NAMALWA (cell line): Measurements from ENCODE around the gene SERF2.
A peak's percentile ranks its signal among the peaks of the same experiment; 100 is the strongest.
"Not testable (repeated sequence)": the region's sequence is repeated elsewhere in the genome, so short reads cannot be mapped to it uniquely, and the experiment has no call there.

ENCODE experiments used
- DNase-seq: peaks from one replicate; pipeline ENCODE4 v3.0.0-alpha.2; 2015; ENCODE audit warnings: low spot score

SERF2 gene

DNA sequence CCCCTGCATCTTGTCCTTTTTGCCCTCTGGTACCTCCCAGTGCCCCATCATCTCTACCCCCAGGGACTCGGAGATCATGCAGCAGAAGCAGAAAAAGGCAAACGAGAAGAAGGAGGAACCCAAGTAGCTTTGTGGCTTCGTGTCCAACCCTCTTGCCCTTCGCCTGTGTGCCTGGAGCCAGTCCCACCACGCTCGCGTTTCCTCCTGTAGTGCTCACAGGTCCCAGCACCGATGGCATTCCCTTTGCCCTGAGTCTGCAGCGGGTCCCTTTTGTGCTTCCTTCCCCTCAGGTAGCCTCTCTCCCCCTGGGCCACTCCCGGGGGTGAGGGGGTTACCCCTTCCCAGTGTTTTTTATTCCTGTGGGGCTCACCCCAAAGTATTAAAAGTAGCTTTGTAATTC lies 1.5 kb downstream of the SERF2 start:
- no peak for DNase-seq

DNA sequence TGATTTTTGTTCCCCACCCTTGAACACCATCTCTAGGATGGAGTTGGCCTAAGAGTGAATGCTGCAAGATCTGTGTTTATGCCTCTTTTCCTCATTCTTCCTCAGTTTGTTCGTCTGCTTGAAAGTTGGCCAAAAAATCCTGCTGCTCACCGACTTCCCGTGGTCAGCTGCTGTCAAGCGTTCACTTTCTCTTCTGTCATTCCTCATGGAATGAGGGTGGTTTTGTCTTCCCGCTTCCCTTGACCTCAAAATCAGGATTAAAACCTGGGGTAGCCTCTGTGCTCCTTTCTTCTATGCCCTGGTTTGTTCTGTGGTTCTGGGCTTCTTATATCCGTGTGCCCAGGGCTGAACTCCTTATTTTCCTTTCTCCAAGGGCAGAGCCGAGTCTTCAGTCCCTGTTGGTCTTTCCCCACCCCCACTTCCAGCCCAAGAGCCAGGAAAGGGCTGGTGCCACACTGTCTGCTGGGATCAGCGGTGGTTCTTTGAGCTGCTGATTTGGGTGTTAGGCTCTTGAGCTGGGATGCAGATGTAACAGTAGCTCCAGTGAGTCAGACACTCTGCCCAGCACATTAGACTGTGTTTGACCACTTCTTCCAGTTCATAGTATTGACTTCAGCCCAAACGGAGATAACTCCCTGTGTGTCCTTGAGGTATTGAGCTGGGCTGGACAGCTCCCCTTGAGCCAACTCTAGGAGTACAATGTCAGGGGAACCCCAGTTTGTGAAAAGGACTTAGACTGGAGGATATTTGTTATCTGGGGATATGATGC lies 2.3 kb downstream of the SERF2 start:
- no peak for DNase-seq

DNA sequence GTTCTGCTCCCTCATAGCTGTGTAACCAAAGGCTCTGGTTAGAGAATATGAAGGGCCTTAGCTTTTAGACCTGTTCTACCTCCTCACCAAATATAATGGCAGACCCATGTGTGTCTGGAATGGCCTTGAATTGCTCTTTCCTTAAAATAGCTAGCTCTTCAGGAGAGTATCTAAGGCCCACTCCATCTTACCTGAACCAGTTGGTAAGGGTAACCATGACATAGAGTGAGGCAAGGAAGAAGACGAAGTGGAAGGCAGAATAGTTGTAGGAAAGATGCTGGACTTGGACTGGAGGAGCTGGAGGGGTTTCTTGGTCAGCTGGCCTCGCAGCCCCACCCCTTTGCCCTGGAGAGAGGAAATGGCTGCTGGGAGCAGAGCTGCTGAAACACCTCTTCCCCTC lies 3.1 kb downstream of the SERF2 start:
- no peak for DNase-seq

DNA sequence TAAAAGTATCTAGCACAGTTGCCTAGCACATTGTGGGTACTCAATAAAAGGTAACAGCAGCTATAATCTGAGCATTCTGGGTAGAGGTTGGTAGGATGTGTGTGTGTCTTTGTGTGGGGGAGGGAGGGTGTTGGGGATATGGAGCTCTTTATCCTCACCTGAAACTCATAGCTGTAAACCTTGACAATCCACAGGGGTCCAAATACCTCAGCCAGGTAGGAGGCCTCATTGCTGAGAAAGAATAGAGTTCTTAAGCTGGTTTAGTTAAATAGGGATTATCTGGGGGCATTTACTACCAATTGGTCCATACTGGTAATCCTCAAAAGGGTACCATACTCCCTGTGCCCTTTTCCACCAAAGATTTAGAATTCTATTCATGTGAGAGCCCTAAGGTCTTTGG lies 3.9 kb downstream of the SERF2 start:
- no peak for DNase-seq

DNA sequence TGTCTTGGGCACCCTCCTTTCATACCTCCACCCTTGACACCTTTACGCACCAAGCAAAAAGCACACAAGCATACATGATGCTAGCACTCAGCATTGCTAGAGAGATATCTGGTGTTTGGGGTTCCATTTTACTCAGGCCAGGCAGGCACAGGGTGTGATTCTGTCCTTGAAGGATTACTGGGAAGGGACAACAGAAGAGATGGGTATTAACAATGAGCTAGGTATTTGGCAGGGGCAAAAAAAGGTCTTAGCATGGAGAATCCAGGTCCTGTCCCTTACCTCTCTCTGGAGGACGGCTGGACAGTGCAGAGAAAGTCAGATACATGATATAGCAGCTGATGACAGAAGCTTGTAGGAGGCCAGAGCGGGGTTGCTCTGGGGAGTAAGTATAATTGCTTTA lies 4.4 kb downstream of the SERF2 start:
- DNase-seq, result no peak

DNA sequence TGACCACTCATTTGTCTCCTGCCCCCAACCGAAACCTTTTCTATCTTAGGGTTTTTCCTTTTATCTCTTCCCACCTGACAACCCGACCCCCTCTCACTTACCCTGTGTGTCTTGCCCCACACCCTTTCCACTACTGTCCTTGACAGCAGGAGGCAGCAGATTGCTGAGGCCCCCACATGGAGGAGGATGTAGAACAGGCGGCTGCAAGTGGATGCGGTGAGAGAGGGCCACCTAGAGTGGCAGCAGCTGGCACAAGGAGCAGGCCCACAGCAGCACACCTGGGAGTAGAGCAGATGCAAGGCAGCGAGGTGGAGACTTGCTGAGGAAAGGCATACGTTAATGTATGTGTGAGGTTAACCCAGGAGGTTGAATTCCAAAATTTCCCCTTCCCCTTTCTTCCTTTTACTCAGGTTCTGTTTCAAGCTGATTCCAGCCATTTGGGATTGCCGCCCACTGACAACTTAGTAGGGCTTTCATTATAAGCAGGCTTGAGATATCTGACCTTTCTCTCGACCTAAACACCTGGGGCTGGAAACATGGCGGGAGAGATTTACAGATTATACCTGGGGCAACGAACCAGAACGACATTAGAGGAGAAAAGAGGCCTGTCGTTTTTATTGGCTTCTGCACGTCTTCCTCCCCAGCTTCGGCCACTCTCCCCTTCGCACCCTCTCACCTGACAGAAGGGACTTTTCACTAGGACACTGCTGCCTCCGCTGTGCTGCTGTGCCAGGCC lies 7.3 kb downstream of the SERF2 start:
- peak; percentile 59 for DNase-seq

DNA sequence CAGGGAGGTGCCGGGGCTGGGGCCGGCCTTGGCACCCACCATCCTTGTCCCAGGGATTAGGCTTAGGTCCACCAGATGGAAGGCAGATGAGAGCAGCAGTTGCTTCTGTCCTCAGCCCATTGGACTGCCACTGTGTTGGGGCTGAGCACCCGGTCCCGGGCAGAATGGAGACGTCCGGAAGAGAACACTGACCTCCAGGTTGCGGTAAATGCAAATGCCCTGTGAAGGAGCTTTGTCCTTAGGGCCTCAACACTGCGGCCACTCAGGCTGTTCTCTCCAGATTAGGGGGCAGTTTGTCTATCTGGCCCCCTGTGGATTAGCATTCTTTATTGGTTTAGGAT lies 7.8 kb downstream of the SERF2 start, which contains the start of gene SERINC4:
TSS of gene SERINC4 (minus strand) at position 276 of the 341 bp plus-strand sequence. CDS start at position 42, 234 bp downstream.
- no peak for DNase-seq

DNA sequence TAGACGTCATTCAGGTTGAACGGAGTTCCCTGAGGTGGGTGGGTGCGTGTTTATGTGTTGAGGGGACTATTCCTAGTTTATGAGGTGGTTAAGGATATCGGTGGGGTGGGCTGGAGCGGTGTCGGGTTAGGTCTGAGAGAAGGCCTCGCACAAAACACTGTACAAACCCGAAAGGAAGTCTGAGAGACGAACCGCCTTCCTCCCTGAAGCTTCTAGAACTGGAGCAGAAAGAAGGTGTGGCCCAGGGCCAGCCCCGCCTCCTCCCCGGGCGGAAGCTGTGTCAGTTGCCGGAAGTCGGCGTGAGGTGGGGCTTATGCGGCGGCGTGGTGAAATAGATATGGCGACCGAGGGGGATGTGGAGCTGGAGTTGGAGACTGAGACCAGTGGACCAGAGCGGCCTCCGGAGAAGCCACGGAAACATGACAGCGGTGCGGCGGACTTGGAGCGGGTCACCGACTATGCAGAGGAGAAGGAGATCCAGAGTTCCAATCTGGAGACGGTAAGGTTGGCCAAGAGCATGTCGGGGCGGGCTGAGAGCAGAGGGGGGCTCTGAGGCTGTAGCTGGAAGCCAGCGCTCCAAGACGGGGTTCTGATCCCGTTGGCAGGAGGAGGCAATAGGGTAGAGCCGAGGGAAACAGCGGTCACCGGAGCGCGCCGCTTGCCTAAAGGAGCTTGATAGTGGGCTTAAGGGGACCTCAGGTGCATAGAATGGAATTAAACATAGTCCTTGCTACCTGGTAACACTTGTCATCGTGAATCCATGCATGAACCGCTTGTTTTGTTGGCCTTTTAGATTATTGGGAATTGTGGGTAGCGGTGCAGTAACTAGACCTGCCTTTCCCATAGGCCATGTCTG lies 8.4 kb downstream of the SERF2 start, which contains the start of gene HYPK:
TSS of gene HYPK (plus strand) at position 314 of the 856 bp plus-strand sequence. CDS start at position 338, 24 bp downstream.
- peak; percentile 89 for DNase-seq

DNA sequence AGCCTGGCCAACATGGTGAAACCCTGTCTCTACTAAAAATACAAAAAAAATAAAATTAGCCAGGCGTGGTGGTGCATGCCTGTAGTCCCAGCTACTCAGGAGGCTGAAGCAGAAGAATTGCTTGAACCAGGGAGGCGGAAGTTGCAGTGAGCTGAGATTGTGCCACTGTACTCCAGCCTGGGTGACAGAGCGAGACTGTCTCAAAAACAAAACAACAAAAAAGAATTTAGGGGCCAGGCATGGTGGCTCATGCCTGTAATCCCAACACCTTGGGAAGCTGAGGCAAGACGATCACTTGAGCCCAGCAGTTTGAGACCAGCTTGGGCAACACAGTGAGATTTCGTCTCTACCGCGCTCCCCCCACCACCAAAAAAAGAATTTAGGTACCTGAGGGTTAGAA lies 10.6 kb downstream of the SERF2 start:
- not testable (repeated sequence) for DNase-seq

DNA sequence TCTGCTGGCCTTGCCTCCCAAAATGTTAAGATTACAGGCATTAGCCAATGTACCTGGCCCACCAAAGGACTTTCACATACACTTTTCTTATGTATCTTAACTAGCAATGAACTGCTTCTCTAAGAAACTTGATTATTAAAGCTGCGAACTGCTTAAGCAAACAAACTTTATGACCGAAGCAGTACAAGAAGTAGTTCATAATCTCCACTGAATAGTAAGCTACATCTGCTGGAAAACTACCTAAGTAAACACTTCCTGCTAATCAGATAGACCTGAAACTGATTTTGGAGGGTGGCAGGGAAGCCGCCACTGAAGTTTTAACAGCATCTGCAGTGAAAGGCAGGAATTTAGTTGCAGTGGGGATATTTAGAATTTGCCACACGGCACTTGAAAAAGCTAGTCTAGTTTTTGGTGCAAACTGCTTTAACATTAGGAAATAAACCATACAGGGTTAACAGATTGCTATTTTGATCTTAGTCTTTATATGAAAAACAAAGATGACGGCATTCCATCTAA lies 16.4 kb downstream of the SERF2 start:
- DNase-seq, result peak; percentile 49

DNA sequence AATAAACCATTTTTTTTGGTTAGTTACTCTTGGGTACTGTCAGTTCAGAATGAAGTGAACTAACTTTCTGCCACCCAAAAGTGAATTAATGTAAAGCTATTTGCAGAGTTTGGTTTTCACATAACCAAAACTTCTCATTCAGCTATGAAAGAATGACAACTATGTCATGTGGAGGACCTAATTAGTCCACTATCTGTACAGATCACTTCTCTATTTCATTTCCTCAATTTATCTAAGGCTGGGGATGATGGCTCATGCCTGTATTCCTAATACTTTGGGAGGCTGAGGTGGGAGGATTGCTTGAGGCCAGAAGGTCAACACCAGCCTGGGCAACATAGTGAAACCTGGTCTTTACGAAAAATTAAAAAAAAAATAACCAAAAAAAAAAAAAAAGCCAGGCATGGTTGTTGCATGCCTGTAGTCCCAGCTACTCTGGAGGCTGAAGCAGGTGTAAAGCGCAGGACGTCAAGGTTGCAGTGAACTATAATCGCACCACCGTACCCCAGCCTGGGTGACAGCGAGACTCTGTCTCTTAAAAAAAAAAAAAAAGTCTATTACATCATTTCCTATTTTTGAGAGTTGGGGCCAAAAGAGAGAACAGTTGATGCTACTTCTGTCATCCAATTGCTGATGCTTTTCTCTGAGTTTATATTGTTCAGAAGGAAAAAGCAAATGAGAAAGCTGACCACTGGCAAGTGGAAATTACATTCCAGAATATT lies 17.0 kb downstream of the SERF2 start:
- DNase-seq, result peak; percentile 90

DNA sequence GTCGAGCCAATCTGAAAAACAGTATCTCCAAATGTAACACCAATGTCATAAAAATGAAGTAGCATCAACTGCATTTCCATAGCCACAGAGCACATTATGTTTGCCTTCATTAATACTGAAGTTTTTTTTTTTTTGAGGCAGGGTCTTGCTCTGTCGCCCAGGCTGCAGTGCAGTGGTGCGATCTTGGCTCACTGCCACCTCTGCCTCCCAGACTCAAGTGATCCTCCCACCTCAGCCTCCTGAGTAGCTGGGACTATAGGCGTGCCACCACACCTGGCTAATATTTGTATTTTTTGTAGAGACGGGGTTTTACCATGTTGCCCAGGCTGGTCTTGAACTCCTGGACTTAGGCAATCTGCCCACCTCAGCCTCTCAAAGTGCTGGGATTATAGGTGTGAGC lies 22.9 kb downstream of the SERF2 start:
- not testable (repeated sequence) for DNase-seq

DNA sequence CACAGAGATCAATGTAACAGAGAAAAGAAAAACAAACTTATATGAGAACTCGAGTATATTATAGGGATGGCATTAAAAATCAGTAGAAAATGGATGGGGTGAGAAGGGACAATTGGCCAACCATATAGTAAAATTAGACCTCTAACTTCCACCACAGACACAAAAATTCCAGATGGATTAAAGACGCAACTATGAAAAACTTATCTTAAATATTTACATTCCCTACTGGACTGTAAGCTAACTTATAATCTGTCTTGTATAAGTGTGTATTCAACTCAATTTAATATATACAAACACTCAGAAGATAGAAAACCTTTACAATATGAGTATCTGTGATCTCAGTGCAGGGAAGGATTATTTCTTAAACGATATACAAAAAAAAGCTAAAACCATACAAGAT lies 29.4 kb downstream of the SERF2 start:
- DNase-seq, result no peak

DNA sequence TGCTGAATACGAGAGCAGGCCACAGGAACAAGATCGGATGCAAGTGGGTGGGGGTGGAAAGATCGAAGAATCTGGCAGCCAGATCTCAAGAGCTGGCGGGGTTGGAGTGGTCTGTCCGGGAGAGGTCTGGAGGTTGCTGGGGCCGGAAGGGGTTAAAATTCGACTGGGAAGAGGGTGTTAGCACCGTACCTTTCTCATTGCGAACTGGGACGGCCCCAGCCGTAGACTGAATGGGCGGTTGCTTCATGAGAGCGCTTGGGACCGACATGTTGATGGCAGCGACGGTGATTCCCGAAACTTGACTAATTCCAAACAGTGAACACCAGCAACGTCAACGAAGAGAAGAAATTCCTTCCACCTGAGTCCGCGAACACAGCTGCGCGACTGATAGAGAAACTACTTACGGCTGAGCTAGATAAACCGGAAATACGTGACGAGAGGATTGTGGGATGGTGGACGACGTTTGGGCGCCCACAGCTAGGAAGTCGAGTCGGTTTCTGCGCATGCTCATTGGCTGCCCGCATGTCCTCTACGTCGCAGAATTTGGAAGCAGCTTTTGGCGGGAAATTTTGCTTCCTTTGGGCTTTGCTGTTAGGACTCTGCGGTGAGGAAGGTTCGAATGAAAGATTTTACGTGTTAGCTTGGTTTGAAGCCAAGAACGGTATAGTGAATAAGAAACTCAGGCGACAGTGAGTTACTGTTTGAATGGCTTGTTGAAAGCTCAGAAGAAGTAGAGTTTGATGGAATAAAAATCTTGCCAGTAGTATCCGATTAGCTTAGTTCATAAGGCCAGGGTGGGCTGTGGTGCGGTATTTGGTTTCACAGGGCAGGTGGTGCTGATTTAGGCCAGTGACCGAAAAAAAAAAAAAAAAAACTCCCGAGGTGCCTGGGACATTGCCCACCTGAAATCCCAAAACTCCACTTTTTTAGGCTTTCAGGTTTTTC lies 32.5 kb downstream of the SERF2 start, which contains the start of gene MFAP1:
TSS of gene MFAP1 (minus strand) at position 389 of the 945 bp plus-strand sequence. CDS start at position 268, 121 bp downstream.
- DNase-seq, result peak; percentile 97

DNA sequence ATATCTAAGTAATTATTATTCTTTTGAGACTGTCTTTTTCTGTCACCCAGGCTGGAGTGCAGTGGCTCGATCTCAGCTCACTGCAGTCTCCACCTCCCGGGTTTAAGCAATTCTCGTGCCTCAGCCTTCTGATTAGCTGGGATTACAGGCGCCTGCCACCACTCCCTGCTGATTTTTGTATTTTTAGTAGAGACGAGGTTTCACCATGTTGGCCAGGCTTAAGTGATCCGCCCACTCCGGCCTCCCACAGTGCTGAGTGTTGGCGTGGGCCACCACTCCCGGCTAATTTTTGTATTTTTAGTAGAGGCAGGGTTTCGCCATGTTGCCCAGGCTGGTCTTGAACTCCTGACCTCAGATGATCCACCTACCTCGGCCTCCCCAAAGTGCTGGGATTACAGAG lies 33.2 kb downstream of the SERF2 start:
- not testable (repeated sequence) for DNase-seq

DNA sequence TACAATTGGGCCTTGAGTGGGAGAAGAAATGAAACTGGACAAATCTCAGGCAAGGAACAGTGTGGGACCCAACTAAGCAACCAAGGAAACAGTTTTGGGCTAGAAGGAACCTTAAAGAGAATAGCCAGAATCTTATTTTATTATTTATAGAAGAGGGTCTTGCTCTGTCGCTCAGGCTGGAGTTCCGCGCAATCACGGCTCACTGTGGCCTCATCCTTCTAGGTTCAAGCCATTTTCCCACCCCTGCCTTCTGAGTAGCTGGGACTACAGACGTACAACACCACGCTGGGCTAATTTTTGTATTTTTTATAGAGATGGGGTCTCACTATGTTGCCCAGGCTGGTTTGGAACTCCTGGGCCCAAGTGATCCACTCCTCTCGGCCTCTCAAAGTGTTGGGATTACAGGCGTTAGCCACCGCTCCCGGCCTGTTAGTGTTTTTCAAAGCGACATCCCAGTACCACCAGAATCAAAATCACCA lies 33.9 kb downstream of the SERF2 start:
- no peak for DNase-seq

DNA sequence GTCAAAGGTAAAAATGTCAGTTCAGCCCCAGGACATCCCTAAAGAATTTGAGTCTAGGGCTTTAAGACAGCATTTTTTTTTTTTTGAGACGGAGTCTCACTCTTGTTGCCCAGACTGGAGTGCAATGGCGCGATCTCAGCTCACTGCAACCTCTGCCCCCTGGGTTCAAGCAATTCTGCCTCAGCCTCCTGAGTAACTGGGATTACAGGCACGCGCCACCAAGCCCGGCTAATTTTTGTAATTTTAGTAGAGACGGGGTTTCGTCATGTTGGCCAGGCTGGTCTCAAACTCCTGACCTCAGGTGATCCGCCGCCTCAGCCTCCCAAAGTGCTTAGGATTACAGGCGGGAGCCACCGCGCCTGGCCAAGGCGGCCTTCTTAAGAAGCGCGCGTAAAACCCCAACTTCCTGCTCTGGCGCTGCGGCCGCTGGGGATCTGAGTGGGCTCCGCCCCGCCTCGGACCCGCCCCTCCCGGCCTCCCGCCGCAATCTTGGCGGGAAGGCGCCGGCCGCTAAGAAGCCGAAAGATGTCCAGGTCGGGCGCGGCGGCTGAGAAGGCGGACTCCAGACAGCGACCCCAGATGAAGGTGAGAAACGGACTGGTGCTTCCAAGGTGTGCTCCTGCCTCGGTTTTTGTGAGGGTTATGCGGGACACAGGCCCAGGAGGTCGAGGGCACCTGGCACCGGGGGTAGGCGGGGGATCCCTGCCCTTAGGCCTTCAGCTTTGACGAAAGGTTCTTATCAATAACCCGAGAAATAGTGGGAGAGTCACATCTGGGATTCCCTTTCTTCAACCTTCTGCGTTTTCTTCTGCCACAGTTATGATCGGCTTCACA lies 34.6 kb downstream of the SERF2 start, which contains the start of gene WDR76:
TSS of gene WDR76 (plus strand) at position 495 of the 834 bp plus-strand sequence. CDS start at position 526, 31 bp downstream.
- peak; percentile 87 for DNase-seq

DNA sequence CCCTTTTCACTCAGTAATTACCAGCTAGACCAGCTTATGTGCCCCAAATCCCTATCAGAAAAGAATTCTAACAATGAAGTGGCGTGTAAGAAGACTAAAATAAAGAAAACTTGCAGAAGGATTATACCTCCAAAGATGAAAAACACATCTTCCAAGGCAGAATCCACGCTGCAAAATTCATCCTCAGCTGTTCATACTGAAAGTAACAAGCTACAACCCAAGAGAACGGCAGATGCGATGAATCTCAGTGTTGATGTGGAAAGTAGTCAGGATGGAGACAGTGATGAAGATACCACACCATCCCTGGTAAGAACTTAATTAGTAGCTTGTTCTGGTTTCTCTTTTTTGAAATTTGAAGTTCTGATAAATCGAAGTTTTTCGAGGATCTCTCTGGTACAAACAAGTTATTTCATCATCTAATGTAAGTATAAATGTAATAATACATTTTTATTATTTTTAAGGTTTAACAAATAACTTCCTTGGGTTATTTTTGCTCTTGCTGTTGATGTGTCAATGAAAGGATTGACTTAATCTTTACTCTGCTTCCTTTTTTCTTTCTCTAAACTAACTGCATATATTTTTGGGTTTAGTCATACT lies 36.0 kb downstream of the SERF2 start:
- DNase-seq, result peak; percentile 71
